Astrocyte of the hippocampus (primary cell): ENCODE measurements around the gene PTCD2.
A peak's percentile ranks its signal among the peaks of the same experiment; 100 is the strongest.
"Not testable (repeated sequence)": the region's sequence is repeated elsewhere in the genome, so short reads cannot be mapped to it uniquely, and the experiment has no call there.

ENCODE experiments used
- DNase-seq: peaks from one replicate; pipeline ENCODE4 v3.0.0; 2011; ENCODE audit warnings: low read depth, low spot score

The PTCD2 gene

GRCh38 chr5:72379936-72380335, 59.8 kb downstream of the PTCD2 start:
- DNase-seq, result no peak

DNA sequence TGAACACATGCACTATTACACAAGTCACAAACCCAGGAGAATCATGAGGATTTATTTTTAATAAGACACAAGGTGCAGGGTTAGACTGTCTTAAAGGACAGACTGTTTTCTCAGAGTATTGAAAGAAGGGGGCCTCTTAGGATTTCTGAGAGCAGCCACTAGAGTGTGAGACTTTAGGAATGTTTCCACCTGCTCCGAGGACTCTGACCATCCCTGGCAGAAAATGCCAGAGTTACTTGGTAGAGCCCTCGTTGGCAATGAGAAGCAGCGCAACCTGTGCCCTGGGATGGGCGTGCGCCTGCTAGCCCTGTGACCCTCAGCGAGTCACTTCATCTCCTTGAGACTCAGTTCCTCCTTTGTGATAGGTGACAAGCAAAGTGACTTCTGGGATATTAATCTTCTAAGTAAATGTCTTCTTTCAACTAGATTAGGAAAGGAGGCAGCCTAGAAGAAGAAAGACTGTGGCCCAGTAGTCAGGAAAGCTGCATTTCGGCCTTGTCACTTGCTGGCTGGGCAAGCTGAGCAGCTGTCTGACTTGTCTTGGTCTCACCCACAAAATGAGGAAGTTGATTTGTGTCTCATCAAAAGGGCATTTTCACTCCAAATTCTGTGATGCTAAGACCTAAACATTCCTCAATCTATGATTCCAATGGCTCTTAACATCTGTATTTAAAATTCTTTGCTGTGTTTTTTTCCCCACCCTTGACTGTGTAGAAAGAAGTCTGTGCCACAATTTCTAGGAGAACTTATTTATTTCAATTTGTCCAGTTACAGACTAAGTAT, 60.5 kb downstream of the PTCD2 start:
- DNase-seq, result no peak

DNA sequence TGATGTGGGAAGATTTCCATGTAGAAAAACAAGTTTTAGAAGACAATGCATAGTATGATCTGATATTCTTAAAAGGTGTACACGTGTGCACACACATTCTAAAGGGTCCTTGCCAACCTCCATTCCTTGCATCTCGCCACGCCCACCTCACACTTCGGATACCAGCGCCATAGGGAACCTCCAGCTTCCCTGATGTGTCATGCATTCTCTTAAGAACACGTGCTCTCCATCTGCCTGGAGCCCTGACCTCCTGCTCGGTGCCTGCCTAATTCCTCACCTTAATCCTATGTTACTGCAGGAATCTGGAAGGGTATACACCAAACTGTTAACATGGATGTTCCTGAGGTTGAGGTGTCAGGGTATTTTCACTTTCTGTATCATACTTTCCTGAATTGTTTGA, 63.1 kb downstream of the PTCD2 start:
- no peak for DNase-seq

- DNase-seq, result peak; percentile 37
These were observed 63.6 kb downstream of the PTCD2 start for GRCh38 chr5:72383726-72384125.

DNA sequence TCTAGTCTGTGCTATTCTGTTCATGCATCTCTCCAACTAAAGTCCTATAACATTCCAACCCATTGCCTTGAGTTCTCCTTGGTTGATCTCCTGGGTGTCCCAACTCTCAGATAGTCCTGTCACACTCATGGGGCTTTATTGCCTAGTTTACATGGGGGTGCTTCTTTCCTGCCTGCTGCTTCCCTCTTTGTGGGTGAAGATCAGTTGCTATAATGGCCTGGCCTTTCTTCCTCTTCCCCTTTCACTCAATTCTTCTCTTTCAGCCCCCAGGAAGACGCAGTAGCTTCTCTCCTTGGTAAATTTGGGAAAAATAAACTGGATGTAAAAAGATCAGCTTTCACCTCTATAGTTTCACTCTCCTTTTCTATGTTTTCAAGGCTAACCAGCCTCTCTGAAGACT, 66.5 kb downstream of the PTCD2 start:
- no peak for DNase-seq

DNA sequence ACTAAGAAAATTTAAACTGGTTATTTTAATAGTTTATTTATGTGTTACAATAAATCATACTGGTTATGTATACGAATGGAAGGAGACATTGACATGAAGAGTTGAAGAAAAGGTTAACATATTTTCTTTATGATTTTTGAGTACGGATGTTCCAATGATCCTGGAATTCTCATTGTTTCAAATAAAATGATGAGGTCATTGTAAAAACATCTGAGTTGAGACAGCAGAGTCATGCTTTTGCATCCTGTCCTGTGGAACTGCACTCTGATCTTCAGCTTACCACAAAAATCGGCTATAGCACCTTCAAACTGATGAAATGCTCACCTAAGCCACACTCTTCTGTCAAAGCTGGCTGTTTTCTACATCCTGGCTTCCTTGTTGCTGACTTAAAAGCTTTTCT, 67.8 kb downstream of the PTCD2 start:
- DNase-seq, result peak; percentile 65

DNA sequence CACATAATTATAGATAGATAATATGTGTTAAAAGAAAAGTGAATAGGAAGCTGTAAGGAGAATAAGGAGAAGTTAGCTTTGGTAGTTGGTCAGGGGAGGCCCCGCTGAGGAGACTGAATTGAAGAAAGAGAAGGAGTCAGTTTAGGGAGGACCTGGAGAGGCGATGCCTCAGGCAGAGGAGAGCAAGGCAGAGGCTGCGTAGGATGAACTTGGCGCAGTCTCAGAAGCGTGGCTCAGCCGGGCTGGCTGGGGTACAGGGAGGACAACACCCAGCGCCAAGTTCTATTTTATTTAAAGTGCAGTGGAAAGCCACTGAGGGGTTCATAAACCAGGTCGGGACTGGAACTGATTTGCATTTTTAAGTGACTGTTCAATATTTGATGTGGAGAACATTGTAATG, 68.5 kb downstream of the PTCD2 start:
- DNase-seq, result no peak

- DNase-seq, result no peak
These were observed 70.7 kb downstream of the PTCD2 start for GRCh38 chr5:72390836-72391235.

DNA sequence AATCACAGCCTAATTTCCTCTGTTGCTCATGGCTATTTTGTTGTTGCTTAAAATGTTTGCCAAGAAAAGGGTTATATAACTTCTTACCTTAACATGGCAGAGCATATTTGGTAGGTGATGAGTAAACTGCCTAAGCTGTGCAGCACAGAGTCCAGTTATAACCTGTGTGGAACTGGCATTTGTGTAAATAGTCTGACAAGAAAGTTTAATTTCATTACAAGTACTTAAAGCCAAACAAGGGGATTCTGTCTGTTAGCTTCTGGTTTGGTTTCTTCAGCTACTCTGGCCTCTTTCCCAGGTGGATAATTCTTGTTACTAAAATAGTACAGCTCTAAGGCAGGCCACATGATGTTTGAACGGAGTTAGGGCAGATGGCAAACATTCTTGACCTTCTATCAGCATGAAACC, 72.2 kb downstream of the PTCD2 start:
- DNase-seq, result peak; percentile 56

- no peak for DNase-seq
These were observed 72.9 kb downstream of the PTCD2 start for GRCh38 chr5:72393052-72393451.

- DNase-seq, result no peak
These were observed 74.5 kb downstream of the PTCD2 start for GRCh38 chr5:72394688-72395087.

GRCh38 chr5:72397836-72398235, 77.7 kb downstream of the PTCD2 start:
- DNase-seq, result no peak

DNA sequence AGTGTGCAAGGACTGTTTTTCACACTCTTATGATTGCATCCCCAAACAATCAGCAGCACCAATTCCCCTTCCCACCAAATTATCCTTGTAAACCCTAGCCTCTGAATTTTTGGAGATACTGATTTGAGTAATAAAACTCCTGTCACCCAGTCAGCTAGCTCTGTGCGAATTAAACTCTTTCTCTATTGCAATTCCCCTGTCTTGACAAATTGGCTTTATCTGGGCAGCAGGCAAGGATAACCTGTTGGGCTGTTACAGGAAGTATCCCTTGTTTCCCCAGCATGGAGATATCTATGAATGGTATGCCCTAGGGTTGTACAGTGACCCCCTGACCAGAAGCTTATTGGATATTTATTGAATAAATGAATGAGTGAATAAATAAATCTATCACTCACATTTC, 80.8 kb downstream of the PTCD2 start:
- DNase-seq, result no peak

DNA sequence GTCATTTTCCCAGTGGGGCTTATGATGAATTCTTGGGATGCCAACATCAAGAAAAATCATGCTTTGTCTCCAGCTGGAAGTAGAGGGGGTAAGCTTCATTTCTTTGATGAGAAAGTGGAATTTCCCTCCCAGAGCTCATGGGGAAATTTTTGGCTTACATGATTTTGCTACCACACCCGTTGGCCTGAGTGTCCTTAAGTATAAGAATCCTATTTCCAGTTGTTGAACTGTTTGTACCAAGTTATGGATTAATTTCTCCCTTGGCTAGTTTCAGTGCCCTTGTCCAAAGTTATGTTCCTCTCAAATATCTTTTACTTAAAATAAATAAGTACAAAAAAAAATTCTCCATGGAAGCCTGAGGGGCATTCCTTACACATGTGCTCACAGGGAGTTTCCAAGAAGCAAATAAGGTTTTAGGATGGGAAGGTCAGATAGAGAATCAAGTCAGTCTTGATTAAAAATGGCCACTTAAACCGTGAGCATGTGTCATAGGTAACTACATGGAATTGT, 82.3 kb downstream of the PTCD2 start:
- peak; percentile 37 for DNase-seq

- no peak for DNase-seq
These were observed 82.9 kb downstream of the PTCD2 start for GRCh38 chr5:72402959-72403628.

- DNase-seq, result not testable (repeated sequence)
These were observed 84.6 kb downstream of the PTCD2 start for GRCh38 chr5:72404771-72405170.

GRCh38 chr5:72407078-72407477, 86.9 kb downstream of the PTCD2 start:
- no peak for DNase-seq

GRCh38 chr5:72407541-72407940, 87.4 kb downstream of the PTCD2 start:
- no peak for DNase-seq

DNA sequence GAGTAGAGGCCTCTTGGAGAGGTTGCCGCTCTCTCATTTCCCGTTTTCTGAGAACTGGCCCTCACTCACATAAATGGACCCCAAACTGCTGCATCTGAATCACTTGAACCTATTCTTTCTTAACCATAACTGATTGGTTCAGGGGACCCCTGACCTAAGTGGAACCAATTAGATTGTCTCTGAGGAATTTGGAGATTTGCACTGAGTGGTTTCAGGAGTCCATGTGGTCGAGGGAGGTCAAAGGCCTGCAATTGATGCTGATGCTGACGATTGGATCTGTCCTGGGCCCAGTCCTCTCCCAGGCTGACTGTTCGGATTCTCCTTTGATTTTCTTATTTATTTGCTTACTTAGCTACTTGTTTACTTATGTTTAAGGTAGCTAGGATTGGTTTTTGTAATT, 88.0 kb downstream of the PTCD2 start:
- no peak for DNase-seq

- DNase-seq, result no peak
These were observed 88.4 kb downstream of the PTCD2 start for GRCh38 chr5:72408603-72409002.

GRCh38 chr5:72410688-72411295, 90.6 kb downstream of the PTCD2 start:
- DNase-seq, result no peak

DNA sequence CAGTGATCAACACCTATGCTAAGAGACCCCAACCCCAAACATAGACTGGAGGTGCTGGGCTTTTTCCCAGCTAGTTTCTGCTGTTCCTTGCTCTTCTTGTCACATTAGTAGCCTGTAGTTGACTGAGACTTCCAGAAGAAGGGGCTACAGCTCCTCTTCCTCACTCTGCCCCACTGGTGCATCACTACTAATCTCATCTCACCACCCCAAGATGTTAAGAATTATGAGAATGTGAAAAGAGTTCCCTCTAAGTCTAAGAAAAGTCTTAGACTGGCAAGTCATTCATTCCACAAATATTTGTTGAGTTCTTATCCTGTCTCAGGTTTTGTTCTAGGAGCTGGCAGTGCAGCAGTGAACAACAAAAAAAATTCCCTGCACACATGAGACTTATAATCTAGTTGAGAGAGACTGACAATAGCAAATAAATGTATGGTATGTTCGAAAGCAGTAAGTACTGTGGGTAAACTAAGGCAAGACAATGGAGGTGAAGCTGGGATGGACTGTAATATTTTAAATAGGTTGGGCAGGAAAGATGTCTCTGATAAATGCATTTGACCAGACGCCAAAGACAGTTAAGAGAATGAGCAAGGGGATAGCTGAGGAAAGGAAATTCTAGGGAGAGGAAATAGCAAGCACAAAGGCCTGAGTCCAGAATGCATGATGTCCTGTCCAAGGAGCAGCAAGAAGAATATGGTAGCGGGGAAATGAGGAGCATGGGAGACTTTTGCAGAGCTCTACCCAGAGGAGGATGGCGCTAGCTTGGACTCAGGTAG, 92.3 kb downstream of the PTCD2 start:
- peak; percentile 75 for DNase-seq
